Esophagus muscularis mucosa (tissue), 4 donors: ENCODE data around the gene CCM2L. TPM values are rescaled to one million over a fixed set of nuclear protein-coding genes. Genes with fewer than 3 reads are reported as not detected.

Source experiments
- DNase-seq: peaks from one replicate; pipeline ENCODE4 v3.0.0-alpha.2; 2017; ENCODE audit errors: extremely low spot score
- H3K27ac ChIP-seq, 4 donors: fragments of 200-600 bp; sonication (generic); replicated peaks in 1 of 4; 1 replicate in 3 of 4; 2 replicates in 1 of 4; pipeline ENCODE4 v1.5.1; 2016 to 2019; ENCODE audit warnings: mild to moderate bottlenecking in 1 of 4
- H3K27me3 ChIP-seq, 4 donors: fragments of 200-600 bp; sonication (generic); one replicate each; pipeline versions ENCODE4 v1.5.1 to v1.6.0; 2016 to 2019
- H3K36me3 ChIP-seq, 4 donors: fragments of 200-600 bp; sonication (generic); one replicate each; pipeline ENCODE4 v1.5.1; 2016 to 2019
- H3K4me1 ChIP-seq, 4 donors: fragments of 200-600 bp; sonication (generic); one replicate each; pipeline ENCODE4 v1.5.1; 2016 to 2019
- H3K4me3 ChIP-seq, 4 donors: fragments of 200-600 bp; sonication (generic); 1 replicate in 2 of 4; 2 replicates in 2 of 4; pipeline ENCODE4 v1.5.1; 2016 to 2019; ENCODE audit warnings: mild to moderate bottlenecking in 4 of 4, moderate library complexity in 1 of 4
- H3K9me3 ChIP-seq, 4 donors: fragments of 200-600 bp; sonication (generic); 1 replicate in 3 of 4; 2 replicates in 1 of 4; pipeline ENCODE4 v1.5.1; 2016 to 2019
- EP300 ChIP-seq: sonication (generic); formaldehyde crosslinking; IDR thresholded peaks from one replicate; pipeline ENCODE4 v1.6.1; 2017; ENCODE audit warnings: antibody characterized with exemption
- POLR2A ChIP-seq: fragments of 450-650 bp; IDR thresholded peaks from one replicate; pipeline ENCODE4 v1.6.1; 2017; ENCODE audit warnings: antibody characterized with exemption, moderate library complexity, mild to moderate bottlenecking, low read depth
- POLR2AphosphoS5 ChIP-seq, 2 donors: sonication (generic); formaldehyde crosslinking; IDR thresholded peaks; one replicate each; pipeline ENCODE4 v1.6.1; 2017; ENCODE audit warnings: antibody characterized with exemption in 2 of 2
- WGBS: methylation state at CpG from one replicate; pipeline ENCODE4 v1.1.5; 2018; 5-methylcytosine and 5-hydroxymethylcytosine counted together
- intact Hi-C: fragments of 100-400 bp; cut with DNase I; formaldehyde crosslinking; loops from one replicate; pipeline ENCODE4 v1.15.1; 2023
- total RNA-seq, 4 donors: library from RNA; depleted of rRNA; stranded (reverse); fragments of >200 nt; gene quantifications; one replicate each; pipeline versions ENCODE4 v1.1.0 to v1.2.1, GENCODE V29; 2016
- TF ChIP-seq, protein P1 (sequence below), 3 experiments: fragments of 200-600 bp in 2 of 3; fragments of 450-650 bp in 1 of 3; sonication (generic) in 2 of 3; IDR thresholded peaks; one replicate each; pipeline ENCODE4 v1.5.1; 2017 to 2019; ENCODE audit warnings: antibody characterized with exemption in 3 of 3, mild to moderate bottlenecking in 2 of 3, moderate library complexity in 1 of 3

Gene CCM2L
- total RNA-seq, 4 donors from 2014 or later, result 6.0 to 12.1 (median 10.4) TPM

DNA sequence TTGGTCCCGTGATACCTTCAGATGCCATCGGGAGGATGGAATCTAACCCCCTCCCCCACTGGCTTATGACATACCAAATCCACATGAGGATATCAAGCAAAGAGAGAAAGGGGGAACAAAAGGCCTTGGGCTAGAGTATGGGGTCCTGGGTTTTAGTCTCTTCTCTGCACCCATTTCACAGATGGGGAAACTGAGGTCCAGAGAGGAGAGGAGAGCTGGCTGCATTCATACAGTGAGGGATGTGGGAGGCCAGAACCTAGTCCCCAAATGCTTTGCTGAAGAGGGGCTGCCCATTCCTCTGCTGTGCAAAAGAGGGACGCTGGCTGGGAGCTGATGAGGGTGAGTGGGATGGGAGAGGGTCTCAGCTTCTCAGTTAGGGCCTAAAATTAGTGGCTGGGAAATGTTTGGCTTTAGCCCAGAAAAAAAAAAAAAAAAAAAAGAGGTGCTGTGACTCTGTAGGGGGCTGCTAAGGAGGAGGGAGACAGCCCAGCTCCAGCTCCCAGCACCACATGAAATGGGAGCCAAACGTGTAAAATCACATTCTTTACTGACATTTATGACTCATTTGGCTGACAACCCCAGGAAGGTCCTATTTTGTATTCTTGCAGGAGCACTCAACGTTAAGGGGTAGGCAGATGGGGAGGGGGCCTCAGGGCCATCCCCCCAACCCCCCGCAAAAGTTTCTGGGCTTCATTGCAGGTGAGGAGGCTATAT, 30.4 kb upstream of the CCM2L start:
- Histone ChIP-seq H3K36me3 (no peaks in the 10 kb centered on the region), H3K9me3 (no peaks in the 10 kb centered on the region), H3K4me1 (no peaks in the 10 kb centered on the region), H3K27me3 (peaks cover 0 to 35% (median under 1%) of the 10 kb centered on the region in 4 donors), H3K27ac (no peak overlapping the region), H3K4me3 (no peak overlapping the region)
- intact Hi-C loops, result no loop called here
- WGBS, result 39% methylated on average over 4 of the region's 6 CpGs
- no peak for DNase-seq
- TF ChIP-seq EP300, result no peak
- TF ChIP-seq POLR2AphosphoS5 (IDR thresholded peaks at IDR 0.05), result no peak
- TF ChIP-seq POLR2A, result no peak
- TF ChIP-seq, protein P1, sequence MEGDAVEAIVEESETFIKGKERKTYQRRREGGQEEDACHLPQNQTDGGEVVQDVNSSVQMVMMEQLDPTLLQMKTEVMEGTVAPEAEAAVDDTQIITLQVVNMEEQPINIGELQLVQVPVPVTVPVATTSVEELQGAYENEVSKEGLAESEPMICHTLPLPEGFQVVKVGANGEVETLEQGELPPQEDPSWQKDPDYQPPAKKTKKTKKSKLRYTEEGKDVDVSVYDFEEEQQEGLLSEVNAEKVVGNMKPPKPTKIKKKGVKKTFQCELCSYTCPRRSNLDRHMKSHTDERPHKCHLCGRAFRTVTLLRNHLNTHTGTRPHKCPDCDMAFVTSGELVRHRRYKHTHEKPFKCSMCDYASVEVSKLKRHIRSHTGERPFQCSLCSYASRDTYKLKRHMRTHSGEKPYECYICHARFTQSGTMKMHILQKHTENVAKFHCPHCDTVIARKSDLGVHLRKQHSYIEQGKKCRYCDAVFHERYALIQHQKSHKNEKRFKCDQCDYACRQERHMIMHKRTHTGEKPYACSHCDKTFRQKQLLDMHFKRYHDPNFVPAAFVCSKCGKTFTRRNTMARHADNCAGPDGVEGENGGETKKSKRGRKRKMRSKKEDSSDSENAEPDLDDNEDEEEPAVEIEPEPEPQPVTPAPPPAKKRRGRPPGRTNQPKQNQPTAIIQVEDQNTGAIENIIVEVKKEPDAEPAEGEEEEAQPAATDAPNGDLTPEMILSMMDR (IDR thresholded peaks at IDR 0.05), result no peak

DNA sequence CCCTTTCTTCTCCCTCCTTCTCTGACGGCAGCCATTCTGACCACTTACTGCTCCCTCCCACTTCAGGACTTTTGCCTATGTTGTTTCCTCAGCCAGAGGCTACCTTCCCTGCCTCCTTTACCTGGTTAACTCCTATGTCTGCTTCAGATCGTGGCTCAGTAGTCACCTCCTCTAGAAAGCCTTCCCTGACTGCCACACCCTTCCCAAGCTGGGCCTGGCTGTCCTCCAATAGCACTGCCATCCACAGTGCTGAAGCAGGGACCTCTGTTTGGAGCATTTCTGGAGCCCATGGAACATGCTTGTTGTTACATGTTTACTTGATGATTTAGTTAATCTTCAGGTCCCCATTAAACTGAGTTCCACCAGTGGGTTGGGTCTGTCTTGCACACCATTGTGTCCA, 28.5 kb upstream of the CCM2L start:
- no peak for DNase-seq
- TF ChIP-seq, protein P1 (IDR thresholded peaks at IDR 0.05), result no peak
- TF ChIP-seq EP300 (no peak), POLR2AphosphoS5 (IDR thresholded peaks at IDR 0.05) (no peak), POLR2A (no peak)
- H3K27ac ChIP-seq, result no peak overlapping the region
- no peak overlapping the region for H3K4me3 ChIP-seq
- no peaks in the 10 kb centered on the region for H3K4me1 ChIP-seq
- WGBS, result 77% methylated on average over 2 of the region's 2 CpGs
- H3K36me3 ChIP-seq, result no peaks in the 10 kb centered on the region
- no peaks in the 10 kb centered on the region for H3K9me3 ChIP-seq
- intact Hi-C loops, result no loop called here
- peaks cover 0 to 22% (median 0%) of the 10 kb centered on the region in 4 donors for H3K27me3 ChIP-seq

GRCh38 chr20:31984981-31985471, 25.2 kb upstream of the CCM2L start:
- H3K4me3 ChIP-seq, result no peak overlapping the region
- WGBS, result 28% methylated on average over 5 of the region's 6 CpGs
- no peaks in the 10 kb centered on the region for H3K9me3 ChIP-seq
- no peak overlapping the region for H3K27ac ChIP-seq
- H3K36me3 ChIP-seq, result no peaks in the 10 kb centered on the region
- intact Hi-C loops, result no loop called here
- no peak for DNase-seq
- no peaks in the 10 kb centered on the region for H3K4me1 ChIP-seq
- peaks cover 0 to 8% (median 0%) of the 10 kb centered on the region in 4 donors for H3K27me3 ChIP-seq
- TF ChIP-seq POLR2A (no peak), EP300 (no peak), POLR2AphosphoS5 (IDR thresholded peaks at IDR 0.05) (no peak)
- TF ChIP-seq, protein P1 (IDR thresholded peaks at IDR 0.05), result no peak

- DNase-seq, result no peak
- 78% methylated on average over 1 of the region's 1 CpG for WGBS
- intact Hi-C loops, result no loop called here
- no peaks in the 10 kb centered on the region for H3K4me1 ChIP-seq
- TF ChIP-seq POLR2A (no peak), POLR2AphosphoS5 (IDR thresholded peaks at IDR 0.05) (no peak), EP300 (no peak)
- H3K27ac ChIP-seq, result no peak overlapping the region
- no peaks in the 10 kb centered on the region for H3K36me3 ChIP-seq
- no peaks in the 10 kb centered on the region for H3K9me3 ChIP-seq
- no peaks in the 10 kb centered on the region for H3K27me3 ChIP-seq
- H3K4me3 ChIP-seq, result no peak overlapping the region
Observed at GRCh38 chr20:31987744-31988143, 22.5 kb upstream of the CCM2L start.

GRCh38 chr20:31988430-31989015, 21.7 kb upstream of the CCM2L start:
- no peak overlapping the region for H3K27ac ChIP-seq
- no peak for DNase-seq
- H3K4me3 ChIP-seq, result no peak overlapping the region
- H3K9me3 ChIP-seq, result no peaks in the 10 kb centered on the region
- intact Hi-C loops, result no loop called here
- TF ChIP-seq POLR2AphosphoS5 (IDR thresholded peaks at IDR 0.05) (no peak), EP300 (no peak), POLR2A (no peak)
- WGBS, result 83% methylated on average over 5 of the region's 5 CpGs
- H3K36me3 ChIP-seq, result no peaks in the 10 kb centered on the region
- H3K27me3 ChIP-seq, result peaks cover 0 to under 1% (median 0%) of the 10 kb centered on the region in 4 donors
- H3K4me1 ChIP-seq, result no peaks in the 10 kb centered on the region
